ENCODE measurements around the gene PGF.

PGF gene

GRCh38 chr14:74891870-74892269 is 63.5 kb downstream of the PGF start:
- DNase-seq = no peak

Measured in retina (tissue), 1 donor.